Non-pigmented ciliary epithelial cell (primary cell): ENCODE measurements around the gene PRRG3.

Source experiments
- DNase-seq: peaks from one replicate; pipeline ENCODE4 v3.0.0-alpha.2; 2010; ENCODE audit warnings: low read depth

The PRRG3 gene

GRCh38 chrX:151708821-151709220 lies 13.6 kb downstream of the PRRG3 start:
- no peak for DNase-seq

DNA sequence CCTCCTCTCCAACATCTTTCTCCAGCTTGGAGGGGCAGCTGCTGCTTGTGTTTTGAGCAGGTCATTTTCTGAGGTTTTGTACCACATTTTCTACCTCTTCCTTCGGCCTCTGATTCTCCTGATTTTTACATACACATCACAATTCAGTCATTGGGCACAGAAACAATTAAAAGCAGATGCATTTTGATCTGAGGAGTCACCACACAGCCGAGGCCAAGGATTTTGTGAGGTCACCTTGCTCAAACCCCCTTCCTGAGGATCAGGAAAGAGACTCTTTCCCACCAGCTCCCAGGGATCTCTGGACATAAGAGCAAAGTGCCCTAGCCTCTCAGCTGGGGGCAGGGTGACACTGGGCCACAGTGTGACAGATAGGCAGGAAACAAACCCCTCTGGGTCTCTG lies 15.2 kb downstream of the PRRG3 start:
- DNase-seq: no peak

DNA sequence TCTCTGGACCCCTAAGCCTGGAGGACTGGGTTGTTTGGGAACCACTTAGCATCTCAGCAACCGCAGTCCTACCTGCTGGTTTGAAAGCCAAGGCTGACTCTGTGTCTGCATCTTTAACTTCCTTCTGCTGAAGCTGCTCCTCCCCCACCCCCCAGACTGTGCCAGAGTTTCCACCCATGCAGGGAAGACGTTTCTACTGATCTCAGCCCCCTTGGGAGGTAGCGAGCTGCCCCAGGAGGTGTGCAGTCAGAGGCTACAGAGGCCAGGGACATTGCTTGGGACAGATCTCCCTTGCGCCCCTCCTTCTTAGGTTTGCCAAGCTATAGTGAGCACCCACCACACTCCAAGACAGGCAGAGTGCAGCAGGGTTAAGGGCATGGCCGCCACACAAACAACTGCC lies 15.9 kb downstream of the PRRG3 start:
- no peak for DNase-seq

GRCh38 chrX:151711787-151712186 lies 16.5 kb downstream of the PRRG3 start:
- no peak for DNase-seq

- DNase-seq: no peak
These were observed 17.0 kb downstream of the PRRG3 start for GRCh38 chrX:151712253-151712652.

- no peak for DNase-seq
These were observed 18.6 kb downstream of the PRRG3 start for GRCh38 chrX:151713849-151714248.

DNA sequence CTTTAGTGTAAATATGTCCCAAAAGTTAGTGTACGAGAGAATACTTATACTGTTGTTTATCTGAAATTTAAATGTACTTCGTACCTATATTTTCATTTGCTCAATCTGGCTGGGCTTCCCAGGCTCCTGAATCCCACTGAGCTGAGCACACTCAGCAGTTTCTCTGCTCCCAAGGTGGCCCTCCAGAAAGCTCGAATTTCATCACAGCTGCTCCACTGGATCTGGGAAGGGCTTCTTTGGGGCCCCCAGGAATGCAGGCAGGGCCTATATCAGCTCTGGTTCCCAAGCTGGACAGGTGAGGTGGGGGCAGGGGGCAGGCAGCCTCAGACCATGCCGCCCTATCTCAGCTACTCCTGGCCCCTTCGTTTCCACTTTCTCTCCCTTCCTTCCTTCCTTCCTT lies 19.1 kb downstream of the PRRG3 start:
- DNase-seq: no peak

DNA sequence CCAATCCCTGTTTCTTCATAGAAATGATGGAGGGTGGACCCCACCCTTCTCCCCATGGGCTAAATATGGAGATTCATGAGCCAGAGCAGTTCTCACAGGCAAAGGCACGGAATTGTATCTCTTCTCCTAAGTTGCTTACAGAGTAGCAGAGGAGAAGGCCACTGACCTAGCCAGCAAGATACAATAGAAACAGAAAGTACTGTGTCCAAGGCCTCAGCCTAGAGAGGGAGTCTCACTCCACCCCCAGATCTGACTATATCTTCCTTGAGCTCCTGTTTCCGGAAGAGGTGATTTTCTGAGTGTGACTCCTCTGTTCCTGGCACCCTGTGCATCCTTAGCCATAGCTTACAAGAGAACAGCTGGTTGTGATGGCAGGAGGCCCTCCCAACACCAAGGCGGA lies 20.5 kb downstream of the PRRG3 start, which contains the start of gene FATE1:
Gene FATE1 (plus strand): TSS at position 284 of the 400 bp plus-strand sequence. CDS start 85 bp downstream, at position 369.
- DNase-seq: no peak

- DNase-seq: no peak
These were observed 27.1 kb downstream of the PRRG3 start for GRCh38 chrX:151722241-151722846.

DNA sequence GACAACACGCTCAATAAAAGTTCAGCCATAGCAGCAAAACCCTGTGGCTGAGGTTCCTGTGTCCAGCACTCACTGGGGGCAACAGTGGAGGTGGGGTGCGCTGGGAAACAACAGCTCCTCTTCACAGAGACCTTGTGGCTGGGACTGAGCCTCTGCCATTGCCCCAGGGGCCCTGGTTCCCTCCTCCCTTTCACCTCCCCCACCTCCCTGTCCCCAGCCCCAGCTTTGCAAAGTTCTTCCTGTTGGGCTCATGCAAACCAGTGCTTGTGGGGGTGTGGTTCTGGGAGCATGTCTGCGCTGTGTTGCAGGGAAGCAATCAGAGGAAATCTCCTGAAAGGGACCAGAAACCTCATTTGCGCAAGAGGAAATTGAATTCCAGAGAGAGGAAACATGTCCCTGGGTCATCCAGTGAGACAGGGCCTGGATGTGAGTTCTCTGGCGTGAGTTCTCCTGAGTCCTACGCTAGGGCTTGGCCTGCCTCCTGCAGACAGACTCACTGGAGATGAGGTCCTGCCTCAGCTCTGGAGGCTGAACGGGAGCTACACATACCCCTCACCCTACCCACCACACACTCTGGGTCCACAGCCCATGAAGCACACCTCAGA lies 28.0 kb downstream of the PRRG3 start:
- DNase-seq: no peak

DNA sequence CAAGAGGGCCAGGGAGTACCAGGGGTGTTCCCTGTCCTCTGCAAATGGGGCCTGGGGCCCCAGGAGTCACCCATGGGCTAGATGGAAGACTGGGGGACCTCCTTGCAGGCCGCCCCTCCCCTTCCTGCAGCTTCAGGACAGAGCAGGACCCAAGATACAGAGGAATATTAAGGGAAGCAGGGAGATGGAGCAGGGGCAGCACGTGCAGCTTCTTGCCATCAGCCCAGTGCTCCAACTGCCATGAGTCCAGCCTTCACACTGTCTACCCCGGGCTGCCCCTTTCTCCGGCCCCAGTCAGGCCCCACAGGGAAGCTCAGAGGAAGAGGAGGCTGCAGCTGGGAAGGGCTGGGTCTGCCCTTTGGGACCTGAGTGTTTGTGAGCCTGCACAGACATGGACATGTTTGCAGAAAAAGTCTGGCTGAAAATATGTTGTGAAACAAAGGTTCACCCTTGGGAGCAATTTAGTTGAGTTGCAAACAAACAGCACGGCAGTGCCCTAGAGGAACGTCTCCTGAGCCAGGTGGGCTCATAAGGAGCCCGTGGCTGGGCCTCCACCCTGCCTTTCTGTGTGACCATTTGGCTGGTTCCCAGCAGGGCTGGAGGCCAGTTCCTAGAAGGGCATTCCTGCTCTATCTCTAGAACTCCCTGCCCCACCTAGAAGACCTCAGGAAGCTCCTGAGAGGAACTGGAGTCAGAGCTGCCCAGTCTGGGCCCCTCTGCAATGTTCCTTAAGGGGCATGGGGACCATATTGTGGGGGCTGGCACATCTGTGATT lies 29.5 kb downstream of the PRRG3 start:
- DNase-seq: no peak

GRCh38 chrX:151725338-151725614 lies 30.0 kb downstream of the PRRG3 start:
- DNase-seq: no peak

- no peak for DNase-seq
These were observed 31.5 kb downstream of the PRRG3 start for GRCh38 chrX:151726751-151727150.

DNA sequence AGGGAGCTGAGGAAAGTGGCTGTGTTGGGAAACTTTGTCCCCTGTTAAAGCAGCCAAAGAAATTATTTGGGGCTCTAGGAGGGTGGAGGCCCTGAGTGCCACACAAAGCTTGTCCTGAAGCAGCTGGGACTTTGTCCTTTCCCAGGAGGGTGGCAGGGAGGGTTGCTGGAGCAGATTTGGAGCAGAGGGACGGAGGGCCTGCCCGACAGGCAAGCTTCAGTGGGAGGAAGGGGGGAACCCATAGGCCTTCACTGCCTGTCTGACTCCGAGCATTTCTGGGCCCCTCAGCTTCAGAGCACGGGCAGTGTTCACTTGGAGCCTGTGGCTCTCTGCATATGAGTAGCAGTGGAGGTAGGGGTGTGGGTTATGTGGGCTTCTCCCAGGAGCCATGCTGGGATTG lies 32.1 kb downstream of the PRRG3 start:
- DNase-seq: no peak

DNA sequence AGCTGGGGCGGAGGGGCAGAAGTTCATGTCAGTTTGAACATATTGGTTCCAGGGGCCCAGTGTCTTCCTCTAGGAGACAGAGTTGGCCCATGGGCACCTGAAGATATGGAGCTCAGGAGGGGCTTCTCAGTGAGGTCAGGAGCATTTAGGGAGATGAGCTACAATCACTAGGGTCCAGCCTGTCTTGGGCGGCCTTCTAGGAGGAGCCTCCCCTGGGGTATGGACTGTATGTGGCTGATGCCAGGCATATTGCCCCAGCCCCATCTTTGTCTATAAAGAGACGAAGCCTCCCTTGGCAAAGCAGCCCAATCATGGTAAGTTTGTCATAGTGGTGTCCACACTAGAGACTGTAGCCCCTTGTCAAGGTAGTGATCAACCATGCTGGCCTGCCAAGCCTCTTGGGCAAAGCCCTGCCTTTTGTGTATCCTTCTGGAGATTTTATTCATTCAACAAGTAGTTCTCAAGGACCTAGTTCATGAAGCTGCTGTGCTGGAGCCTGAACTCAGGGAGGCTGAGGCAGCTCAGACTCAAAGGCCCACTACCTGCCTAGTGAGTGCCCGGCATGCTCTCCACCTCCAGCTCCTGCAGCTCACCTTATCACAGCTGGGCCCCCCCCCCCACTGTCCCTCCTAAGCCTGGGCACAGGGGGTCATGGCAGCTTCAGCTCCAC lies 33.9 kb downstream of the PRRG3 start:
- DNase-seq: no peak

GRCh38 chrX:151734446-151734845 lies 39.2 kb downstream of the PRRG3 start, which contains the start of gene CNGA2:
Gene CNGA2 (plus strand): TSS chrX:151734746. CDS start chrX:151738484, 3,738 bp downstream.
- DNase-seq: no peak

GRCh38 chrX:151735219-151735618 lies 40.0 kb downstream of the PRRG3 start:
- no peak for DNase-seq

- DNase-seq: no peak
These were observed 41.4 kb downstream of the PRRG3 start for GRCh38 chrX:151736685-151737084.

DNA sequence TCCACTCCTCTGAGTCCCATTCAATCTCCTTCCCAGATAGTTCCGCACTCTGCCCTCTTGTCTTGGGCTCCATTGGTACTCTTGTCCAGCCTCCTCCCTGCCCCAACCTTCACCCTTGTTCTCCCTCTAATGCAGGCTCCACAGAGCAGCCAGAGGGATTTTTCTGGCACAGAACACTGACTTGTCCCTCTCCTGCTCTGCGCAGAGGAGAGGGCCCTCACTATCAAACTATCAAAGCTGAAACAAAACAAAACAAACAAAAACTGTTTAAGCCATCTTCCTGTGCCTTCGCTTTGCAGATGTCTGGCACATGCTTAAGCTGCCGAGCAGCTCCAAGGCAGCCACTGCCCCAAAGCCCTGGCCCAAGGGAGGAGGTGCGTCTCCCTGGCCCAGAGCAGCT lies 42.2 kb downstream of the PRRG3 start:
- DNase-seq: no peak

DNA sequence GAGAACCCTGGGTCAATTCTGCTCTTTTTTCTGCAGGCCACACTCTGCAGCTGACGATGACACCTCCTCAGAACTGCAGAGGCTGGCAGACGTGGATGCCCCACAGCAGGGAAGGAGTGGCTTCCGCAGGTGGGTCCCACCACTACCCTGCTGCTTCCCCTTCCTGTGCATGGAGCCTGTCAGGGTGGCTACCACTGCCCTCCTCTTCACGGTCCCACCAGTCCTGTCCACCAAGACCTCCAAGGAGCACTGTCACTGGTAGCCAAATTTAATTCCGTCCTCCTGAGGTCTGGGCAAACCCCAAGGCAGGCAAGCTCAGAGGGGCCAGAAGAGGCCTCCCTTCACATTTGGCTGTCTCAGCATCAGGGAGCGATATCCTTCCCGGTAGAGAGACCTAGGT lies 43.5 kb downstream of the PRRG3 start:
- DNase-seq: no peak

GRCh38 chrX:151741606-151742005 lies 46.3 kb downstream of the PRRG3 start:
- DNase-seq: no peak

DNA sequence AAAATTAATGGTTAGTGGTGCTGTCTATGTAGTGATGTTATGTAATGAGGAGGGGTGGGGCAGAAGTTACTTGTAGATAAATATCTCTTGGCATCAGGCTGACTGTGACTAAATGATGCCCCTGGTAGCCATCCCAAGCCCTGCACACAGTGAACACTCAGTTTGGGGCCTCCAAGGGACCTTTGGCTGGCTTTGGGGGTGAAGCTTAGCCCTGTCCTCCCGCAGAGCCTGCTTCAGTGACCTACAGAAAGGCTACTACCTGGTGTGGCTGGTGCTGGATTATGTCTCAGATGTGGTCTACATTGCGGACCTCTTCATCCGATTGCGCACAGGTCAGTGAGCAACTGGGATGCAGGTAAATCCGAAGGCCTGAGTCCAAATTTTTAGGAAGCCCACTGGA lies 47.1 kb downstream of the PRRG3 start:
- DNase-seq: no peak
